ENCODE measurements around the gene CHRND.

GRCh38 chr2:232574674-232575403, 48.9 kb downstream of the CHRND start:
- TF ChIP-seq POLR2A (IDR thresholded peaks at IDR 0.05) (no peak), CTCF (IDR thresholded peaks at IDR 0.05) (no peak)

Measured in heart left ventricle (tissue), 13 donors.